Vagina (tissue), 2 donors: ENCODE data around the gene KRTAP1-5.

Source experiments
- CTCF ChIP-seq, 3 experiments: fragments of 450-650 bp in 2 of 3; fragments of 200-600 bp in 1 of 3; sonication (generic) in 1 of 3; IDR thresholded peaks; one replicate each; pipeline ENCODE4 v1.5.1; 2017 to 2019; ENCODE audit warnings: antibody characterized with exemption in 3 of 3, mild to moderate bottlenecking in 2 of 3, moderate library complexity in 2 of 3
- POLR2A ChIP-seq, 2 donors: fragments of 450-650 bp; IDR thresholded peaks; one replicate each; pipeline ENCODE4 v1.6.1; 2017; ENCODE audit warnings: antibody characterized with exemption in 2 of 2, mild to moderate bottlenecking in 2 of 2, moderate library complexity in 2 of 2
- POLR2AphosphoS5 ChIP-seq, 2 donors: sonication (generic); formaldehyde crosslinking; IDR thresholded peaks; one replicate each; pipeline ENCODE4 v1.9.0; 2017; ENCODE audit warnings: antibody characterized with exemption in 2 of 2, mild to moderate bottlenecking in 2 of 2, low read depth in 1 of 2; ENCODE audit not compliant: insufficient read depth in 1 of 2

DNA sequence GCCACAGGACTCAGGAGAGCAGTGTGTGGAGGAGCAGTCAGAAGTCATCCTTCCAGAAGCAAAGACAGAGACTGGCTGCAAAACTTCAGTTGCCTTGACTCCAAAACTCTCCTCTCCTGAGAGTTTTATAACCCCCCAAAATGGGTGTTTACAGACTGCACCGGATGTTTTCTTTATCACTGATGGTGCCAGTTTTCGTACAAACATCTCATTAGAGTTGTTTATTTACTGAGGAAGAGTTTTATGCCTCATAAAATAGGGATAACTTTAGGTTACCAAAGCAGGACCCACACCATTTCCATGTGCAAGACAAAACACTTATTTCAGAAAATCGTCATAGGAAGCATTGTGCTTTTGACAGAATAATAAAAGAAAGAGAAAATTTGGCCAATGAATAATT, 42.8 kb downstream of the KRTAP1-5 start, which contains the start of gene KRT40:
- TF ChIP-seq CTCF (IDR thresholded peaks at IDR 0.05) (no peak), POLR2A (IDR thresholded peaks at IDR 0.05) (no peak), POLR2AphosphoS5 (IDR thresholded peaks at IDR 0.05; ENCODE audit: insufficient read depth in 1 of 2, low read depth in 1 of 2) (no peak)
